ENCODE measurements around the gene SDHAF3. TPM values are rescaled to one million over a fixed set of nuclear protein-coding genes. Genes with fewer than 3 reads are reported as not detected.
"Not testable (repeated sequence)": the region's sequence is repeated elsewhere in the genome, so short reads cannot be mapped to it uniquely, and the experiment has no call there.

SDHAF3 gene
- total RNA-seq (18.5 and 20.2 TPM in 2 replicates), polyA plus RNA-seq (7.5 and 12.8 TPM in 2 replicates), polyA minus RNA-seq (4.9 and 6.6 TPM in 2 replicates)
- 24.1 TPM for total RNA-seq (2013)

- ChIA-PET CTCF (interaction anchor here (1.4 to 4.0 kb wide), 5 partner anchors 12 to 1051 kb away, joined by 4 to 36 read pairs (median 5); no protein-coding TSS in a partner anchor), POLR2A (interaction anchor here (1.9 kb wide), 1 partner anchor 755 kb away, joined by 8 read pairs; the partner anchor contains the start of gene ASNS)
- Histone ChIP-seq H4K20me1 (ENCODE audit: control insufficient read depth, insufficient read depth, low read length, poor library complexity, severe bottlenecking) (no peaks in the 10 kb centered on the region), H3K4me3 (ENCODE audit: control extremely low read depth in 1 of 5, extremely low read depth in 1 of 5, insufficient read depth in 1 of 5, low read depth in 2 of 5, low read length in 4 of 5) (peak within 1 kb of the TSS; percentile 71 to 99 (median 88)), H3K4me2 (replicated peaks; ENCODE audit: low read depth, low read length, poor library complexity, severe bottlenecking) (peak within 1 kb of the TSS; percentile 86), H3K36me3 (replicated peaks in 1 of 2; ENCODE audit: control extremely low read depth in 1 of 2, control insufficient read depth in 1 of 2, extremely low read depth in 1 of 2, insufficient read depth in 2 of 2, low read length in 1 of 2) (no peaks in the 10 kb centered on the region), H3K27ac (ENCODE audit: low read length in 2 of 2) (peak within 1 kb of the TSS; percentile 85 to 90), H3K4me1 (ENCODE audit: control insufficient read depth in 2 of 2, insufficient read depth in 2 of 2, low read length in 2 of 2) (peaks cover 24 to 25% of the 10 kb centered on the region in 2 donors), H3K27me3 (replicated peaks in 1 of 4; ENCODE audit: control extremely low read depth in 1 of 4, control insufficient read depth in 3 of 4, insufficient read depth in 4 of 4, low read length in 3 of 4) (no peaks in the 10 kb centered on the region), H3K9me3 (ENCODE audit: control extremely low read depth in 1 of 3, control insufficient read depth in 2 of 3, insufficient read depth in 1 of 3, low read length in 2 of 3) (peaks cover 3 to 9% (median 4%) of the 10 kb centered on the region in 3 donors), H3K79me2 (ENCODE audit: control insufficient read depth, insufficient read depth, low read length) (peaks cover 22% of the 10 kb centered on the region), H3K9ac (ENCODE audit: low read length) (peak within 1 kb of the TSS; percentile 75), H2AFZ (ENCODE audit: insufficient read depth, low read depth, low read length, poor library complexity, severe bottlenecking) (peak within 1 kb of the TSS; percentile 85)
- under 1% methylated on average over 54 of the region's 59 CpGs for WGBS (ENCODE audit: insufficient coverage)
- TF ChIP-seq EZH2 (IDR thresholded peaks at IDR 0.05; ENCODE audit: borderline replicate concordance, insufficient read depth, low read depth, low read length, poor library complexity, severe bottlenecking), result no peak
- TF ChIP-seq, protein P1, sequence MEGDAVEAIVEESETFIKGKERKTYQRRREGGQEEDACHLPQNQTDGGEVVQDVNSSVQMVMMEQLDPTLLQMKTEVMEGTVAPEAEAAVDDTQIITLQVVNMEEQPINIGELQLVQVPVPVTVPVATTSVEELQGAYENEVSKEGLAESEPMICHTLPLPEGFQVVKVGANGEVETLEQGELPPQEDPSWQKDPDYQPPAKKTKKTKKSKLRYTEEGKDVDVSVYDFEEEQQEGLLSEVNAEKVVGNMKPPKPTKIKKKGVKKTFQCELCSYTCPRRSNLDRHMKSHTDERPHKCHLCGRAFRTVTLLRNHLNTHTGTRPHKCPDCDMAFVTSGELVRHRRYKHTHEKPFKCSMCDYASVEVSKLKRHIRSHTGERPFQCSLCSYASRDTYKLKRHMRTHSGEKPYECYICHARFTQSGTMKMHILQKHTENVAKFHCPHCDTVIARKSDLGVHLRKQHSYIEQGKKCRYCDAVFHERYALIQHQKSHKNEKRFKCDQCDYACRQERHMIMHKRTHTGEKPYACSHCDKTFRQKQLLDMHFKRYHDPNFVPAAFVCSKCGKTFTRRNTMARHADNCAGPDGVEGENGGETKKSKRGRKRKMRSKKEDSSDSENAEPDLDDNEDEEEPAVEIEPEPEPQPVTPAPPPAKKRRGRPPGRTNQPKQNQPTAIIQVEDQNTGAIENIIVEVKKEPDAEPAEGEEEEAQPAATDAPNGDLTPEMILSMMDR (IDR thresholded peaks at IDR 0.05), result peak; percentile 23
- Mint-ChIP-seq H3K27me3 (no peaks in the 10 kb centered on the region), H3K4me3 (peak within 1 kb of the TSS; percentile 92), H3K9me3 (ENCODE audit: insufficient read depth) (peaks cover 2% of the 10 kb centered on the region), H3K4me1 (peaks cover 51% of the 10 kb centered on the region), H3K27ac (peak within 1 kb of the TSS; percentile 96)
- DNase-seq (peak; percentile 98), ATAC-seq (ENCODE audit: low read depth) (peak; percentile 85)
- intact Hi-C loops (cut with micrococcal nuclease), result loop anchor here (1.0 to 10.0 kb wide), 6 partner anchors 755 to 1760 kb away; partner anchors contain the start of genes ASNS, LMTK2, TECPR1 and TRRAP
These were observed at the start of gene SDHAF3 for GRCh38 chr7:97117372-97118188. SDHAF3 (plus strand) TSS chr7:97117698; CDS start chr7:97117724, 26 bp downstream.

DNA sequence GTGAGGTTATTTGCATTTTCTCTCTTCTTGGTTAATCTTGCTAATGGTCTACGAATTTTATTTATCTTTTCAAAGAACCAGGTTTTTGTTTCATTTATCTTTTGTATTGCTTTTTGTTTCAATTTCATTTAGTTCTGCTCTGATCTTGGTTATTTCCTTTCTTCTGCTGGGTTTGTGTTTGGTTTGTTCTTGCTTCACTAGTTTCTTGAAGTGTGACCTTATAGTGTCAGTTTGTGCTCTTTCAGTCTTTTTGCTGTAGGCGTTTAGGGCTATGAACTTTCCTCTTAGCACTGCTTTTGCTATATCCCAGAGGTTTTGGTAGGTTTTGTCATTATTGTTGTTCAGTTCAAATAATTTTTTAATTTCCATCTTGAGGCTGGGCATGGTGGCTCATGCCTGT lies 45.5 kb upstream of the SDHAF3 start:
- H3K27me3 ChIP-seq (replicated peaks in 1 of 4; ENCODE audit: control extremely low read depth in 1 of 4, control insufficient read depth in 3 of 4, insufficient read depth in 4 of 4, low read length in 3 of 4); POLR2A ChIA-PET; H3K4me1 Mint-ChIP-seq; H3K9me3 Mint-ChIP-seq (ENCODE audit: insufficient read depth); DNase-seq; H3K36me3 ChIP-seq (replicated peaks in 1 of 2; ENCODE audit: control extremely low read depth in 1 of 2, control insufficient read depth in 1 of 2, extremely low read depth in 1 of 2, insufficient read depth in 2 of 2, low read length in 1 of 2); H3K4me2 ChIP-seq (replicated peaks; ENCODE audit: low read depth, low read length, poor library complexity, severe bottlenecking); H3K9ac ChIP-seq (ENCODE audit: low read length); H3K4me3 ChIP-seq (ENCODE audit: control extremely low read depth in 1 of 5, extremely low read depth in 1 of 5, insufficient read depth in 1 of 5, low read depth in 2 of 5, low read length in 4 of 5); H3K27ac Mint-ChIP-seq; ATAC-seq (ENCODE audit: low read depth); H3K9me3 ChIP-seq (ENCODE audit: control extremely low read depth in 1 of 3, control insufficient read depth in 2 of 3, insufficient read depth in 1 of 3, low read length in 2 of 3); H3K27ac ChIP-seq (ENCODE audit: low read length in 2 of 2); intact Hi-C loops (cut with micrococcal nuclease); H4K20me1 ChIP-seq (ENCODE audit: control insufficient read depth, insufficient read depth, low read length, poor library complexity, severe bottlenecking); H3K79me2 ChIP-seq (ENCODE audit: control insufficient read depth, insufficient read depth, low read length); CTCF ChIA-PET; H3K4me1 ChIP-seq (ENCODE audit: control insufficient read depth in 2 of 2, insufficient read depth in 2 of 2, low read length in 2 of 2): not testable (repeated sequence)
- no CpG with 5 or more reads among the region's 2 CpGs for WGBS (ENCODE audit: insufficient coverage)
- peak overlapping the region; percentile 38 for H2AFZ ChIP-seq (ENCODE audit: insufficient read depth, low read depth, low read length, poor library complexity, severe bottlenecking)
- H3K27me3 Mint-ChIP-seq, result peaks cover 25% of the 10 kb centered on the region
- H3K4me3 Mint-ChIP-seq, result peak overlapping the region; percentile 9
